H1 (cell line): ENCODE data around the gene H2BK1. TPM values are rescaled to one million over a fixed set of nuclear protein-coding genes. Genes with fewer than 3 reads are reported as not detected.

Experiments
- ATF2 ChIP-seq: IDR thresholded peaks from 2 replicates; pipeline ENCODE4 v1.6.1; 2012; ENCODE audit warnings: low read length, inconsistent platforms
- BCL11A ChIP-seq, 2 experiments: IDR thresholded peaks; one replicate each; pipeline ENCODE4 v1.6.1; 2011; ENCODE audit warnings: low read depth in 2 of 2, low read length in 2 of 2, mild to moderate bottlenecking in 2 of 2
- CHD7 ChIP-seq: fragments of 300-600 bp; sonication (generic); IDR thresholded peaks from 2 replicates; pipeline ENCODE4 v1.7.1; 2012; ENCODE audit warnings: low read length, moderate library complexity, mild to moderate bottlenecking, inconsistent platforms; ENCODE audit not compliant: insufficient replicate concordance
- CREB1 ChIP-seq: IDR thresholded peaks from 2 replicates; pipeline ENCODE4 v1.6.1; 2012; ENCODE audit warnings: inconsistent platforms
- EGR1 ChIP-seq: IDR thresholded peaks from 2 replicates; pipeline ENCODE4 v1.6.1; 2011; ENCODE audit warnings: low read depth, low read length, borderline replicate concordance
- KDM1A ChIP-seq: fragments of 200-600, 300-600 bp; sonication (generic); IDR thresholded peaks from 2 replicates; pipeline ENCODE4 v1.7.1; 2016; ENCODE audit warnings: mild to moderate bottlenecking, low read length, borderline replicate concordance
- SAP30 ChIP-seq: fragments of 300-600 bp; sonication (generic); IDR thresholded peaks from 2 replicates; pipeline ENCODE4 v1.7.1; 2012; ENCODE audit warnings: low read length, moderate library complexity, mild to moderate bottlenecking, inconsistent platforms; ENCODE audit not compliant: insufficient read depth, insufficient replicate concordance
- SP1 ChIP-seq: IDR thresholded peaks from 2 replicates; pipeline ENCODE4 v1.6.1; 2011; ENCODE audit warnings: low read depth, low read length
- polyA plus RNA-seq, 7 experiments: library from polyadenylated mRNA; depleted of rRNA in 3 of 7; stranded (reverse) in 5 of 7; unstranded in 2 of 7; fragments of >200 nt in 5 of 7; fragments of 200-250 nt in 2 of 7; gene quantifications; 1 replicate in 5 of 7; 2 replicates in 1 of 7; 4 replicates in 1 of 7; pipeline versions ENCODE4 v1.2.1 to v1.2.3, GENCODE V29; 2011 to 2013; ENCODE audit warnings: missing spikeins in 2 of 7, mixed read lengths in 2 of 7
- total RNA-seq: library from RNA; stranded (reverse); fragmentation: NEBNext Ultra II Directional; extraction: Animal tissue kit (Norgen Biotek cat#: 25700); gene quantifications from 2 replicates; pipeline ENCODE4 v1.2.1, GENCODE V29; 2021

Gene H2BK1
- total and polyA plus RNA-seq, 2 of the 8 experiments (the other 6 are each of a cell fraction or from before 2014, with no cell fraction given) = not detected

- no peak for TF ChIP-seq SP1
- TF ChIP-seq EGR1 = no peak
- TF ChIP-seq ATF2 = peak; percentile 73; the same call in 1 of the 2 replicates
- TF ChIP-seq KDM1A = peak; percentile 47; the same call in 1 of the 2 replicates
- peak; percentile 87 for TF ChIP-seq CREB1
- TF ChIP-seq CHD7 = no peak
- no peak for TF ChIP-seq BCL11A (IDR thresholded peaks at IDR 0.05; ENCODE audit: low read depth in 2 of 2, low read length in 2 of 2)
- TF ChIP-seq SAP30 = no peak
Measured at GRCh38 chr7:151172273-151173141, 37.8 kb downstream of the H2BK1 start (continued).
